OCI-LY1 (cell line): Measurements from ENCODE around the gene CARM1.

Experiments
- CTCF ChIP-seq: fragments of 200-600 bp; sonication (generic), shearing (Covaris generic); IDR thresholded peaks from 2 replicates; pipeline ENCODE4 v1.5.1; 2017; ENCODE audit warnings: mild to moderate bottlenecking, antibody characterized with exemption, low read length, moderate library complexity, mixed read lengths
- EZH2 ChIP-seq: fragments of 200-600 bp; sonication (generic), shearing (Covaris generic); IDR thresholded peaks from 2 replicates; pipeline ENCODE4 v1.8.0; 2017; ENCODE audit warnings: borderline replicate concordance, mixed run types, mild to moderate bottlenecking, antibody characterized with exemption, low read length, moderate library complexity, mixed read lengths

- TF ChIP-seq EZH2: no peak
- TF ChIP-seq CTCF: no peak
Observed at GRCh38 chr19:10870955-10871603, at the start of gene CARM1.
